CD4-positive, alpha-beta T cell treated with Interleukin-6 for 4 hours (primary cell): ENCODE results near the gene OR6B1.
"Not testable (repeated sequence)": the region's sequence is repeated elsewhere in the genome, so short reads cannot be mapped to it uniquely, and the experiment has no call there.

Source experiments
- DNase-seq: peaks from one replicate; pipeline ENCODE4 v3.0.0-alpha.2; 2020; ENCODE audit warnings: mixed read lengths

OR6B1 gene

GRCh38 chr7:144006029-144006691 is 6.0 kb downstream of the OR6B1 start:
- no peak for DNase-seq

- no peak for DNase-seq
Measured at GRCh38 chr7:144006692-144007042, 6.5 kb downstream of the OR6B1 start.

- DNase-seq, result no peak
Measured at GRCh38 chr7:144009361-144009760, 9.2 kb downstream of the OR6B1 start.

GRCh38 chr7:144010061-144010460 is 9.9 kb downstream of the OR6B1 start:
- not testable (repeated sequence) for DNase-seq

GRCh38 chr7:144010821-144011220 is 10.7 kb downstream of the OR6B1 start:
- DNase-seq, result not testable (repeated sequence)

GRCh38 chr7:144011458-144012230 is 11.5 kb downstream of the OR6B1 start:
- DNase-seq, result no peak

GRCh38 chr7:144018065-144018464 is 17.9 kb downstream of the OR6B1 start:
- DNase-seq, result no peak

GRCh38 chr7:144019457-144019856 is 19.3 kb downstream of the OR6B1 start:
- DNase-seq, result no peak

- DNase-seq, result no peak
Measured at GRCh38 chr7:144020340-144020739, 20.2 kb downstream of the OR6B1 start.

GRCh38 chr7:144022169-144022568 is 22.0 kb downstream of the OR6B1 start:
- DNase-seq, result no peak

- no peak for DNase-seq
Measured at GRCh38 chr7:144023171-144023827, 23.2 kb downstream of the OR6B1 start.

GRCh38 chr7:144024213-144024612 is 24.1 kb downstream of the OR6B1 start:
- DNase-seq, result no peak

GRCh38 chr7:144026203-144026883 is 26.2 kb downstream of the OR6B1 start:
- DNase-seq, result no peak

GRCh38 chr7:144027070-144027469 is 26.9 kb downstream of the OR6B1 start:
- no peak for DNase-seq

- DNase-seq, result no peak
Measured at GRCh38 chr7:144027974-144028373, 27.9 kb downstream of the OR6B1 start.

- no peak for DNase-seq
Measured at GRCh38 chr7:144028547-144028946, 28.4 kb downstream of the OR6B1 start.

- DNase-seq, result no peak
Measured at GRCh38 chr7:144032516-144032915, 32.4 kb downstream of the OR6B1 start.

- no peak for DNase-seq
Measured at GRCh38 chr7:144032985-144033709, 33.0 kb downstream of the OR6B1 start.

GRCh38 chr7:144035385-144035784 is 35.3 kb downstream of the OR6B1 start:
- DNase-seq, result no peak

- DNase-seq, result no peak
Measured at GRCh38 chr7:144036302-144036885, 36.3 kb downstream of the OR6B1 start.

GRCh38 chr7:144037414-144038035 is 37.4 kb downstream of the OR6B1 start:
- DNase-seq, result no peak

GRCh38 chr7:144038887-144039286 is 38.8 kb downstream of the OR6B1 start:
- DNase-seq, result no peak
